Measurements from ENCODE around the gene ISG20L2.

The ISG20L2 gene

DNA sequence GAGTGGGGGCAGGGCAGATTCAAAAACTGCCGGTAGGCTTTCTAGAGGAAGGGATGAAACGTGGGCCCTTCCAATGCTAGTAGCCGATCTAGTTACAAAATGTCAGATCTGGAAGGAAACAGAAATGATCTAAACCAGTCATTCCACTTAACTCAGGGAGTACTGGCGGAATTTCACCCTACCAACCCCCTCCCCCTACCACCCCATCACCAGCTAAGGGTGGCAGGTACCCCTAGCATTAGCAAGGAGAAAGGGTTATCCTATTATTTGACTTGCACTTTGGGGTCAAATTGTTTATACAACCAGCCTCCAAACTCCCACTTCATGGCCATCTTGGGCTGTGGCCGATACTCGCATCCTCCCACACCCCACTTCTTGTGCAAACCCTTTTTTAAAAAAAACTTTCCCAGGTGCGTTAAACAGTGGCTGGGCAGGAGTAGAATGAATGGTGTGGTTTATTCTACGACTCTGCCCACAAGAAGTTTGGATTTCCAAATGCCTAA, 13.0 kb upstream of the ISG20L2 start:
- no peak for DNase-seq
- H3K27me3 ChIP-seq (replicated peaks; ENCODE audit: control insufficient read depth, insufficient read depth, low read length, poor library complexity, severe bottlenecking): no peaks in the 10 kb centered on the region
- no peaks in the 10 kb centered on the region for H3K9me3 ChIP-seq (ENCODE audit: control insufficient read depth, low read length)
- H3K4me3 ChIP-seq (ENCODE audit: insufficient read depth, low read depth, low read length, poor library complexity, severe bottlenecking): peak overlapping the region; percentile 33
- peaks cover 45% of the 10 kb centered on the region for H3K36me3 ChIP-seq (ENCODE audit: control insufficient read depth, insufficient read depth, low read length)
- peak overlapping the region; percentile 74 for H3K27ac ChIP-seq (ENCODE audit: insufficient read depth, low read length, poor library complexity, severe bottlenecking)
- H3K4me1 ChIP-seq (ENCODE audit: control insufficient read depth, insufficient read depth, low read length, poor library complexity, severe bottlenecking): peaks cover 21% of the 10 kb centered on the region

DNA sequence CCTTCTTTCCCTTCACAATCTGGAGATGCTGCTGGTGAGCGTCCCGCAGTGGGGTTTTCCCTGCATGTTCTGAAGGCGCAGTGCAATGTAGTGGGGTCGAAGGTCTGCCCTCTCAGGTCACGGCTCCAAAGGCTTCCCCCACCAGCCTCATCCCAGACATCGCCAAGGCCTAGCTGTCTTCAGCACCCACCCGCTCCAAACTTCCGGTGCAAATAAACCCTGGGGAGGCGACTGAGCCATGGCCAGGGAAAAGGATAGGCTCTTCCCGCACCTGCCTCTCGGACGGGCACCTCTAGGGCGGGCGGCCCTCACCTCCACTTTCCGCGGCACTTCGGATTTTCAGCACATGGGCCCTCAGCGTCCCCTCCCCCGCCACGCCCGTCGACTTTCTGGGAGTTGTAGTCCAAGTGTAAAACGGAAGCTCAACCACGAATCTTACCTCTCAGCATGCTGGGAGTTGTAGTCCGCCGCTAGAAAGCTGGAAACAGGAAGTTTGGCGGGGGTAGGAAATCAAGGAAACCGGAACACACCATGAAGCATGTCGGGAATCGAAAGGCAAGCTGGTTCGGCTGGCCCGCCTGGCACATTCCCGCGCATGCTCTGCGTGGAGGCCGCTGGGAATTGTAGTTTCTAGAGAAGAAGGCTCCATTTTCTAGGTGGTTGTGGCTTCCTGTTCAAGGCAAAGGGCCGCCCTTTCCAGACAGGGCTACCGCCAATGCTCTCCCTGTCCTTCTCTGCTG, 12.3 kb upstream of the ISG20L2 start, which contains the start of gene MRPL24:
Gene MRPL24, minus strand, starts transcription at position 348 of the 740 bp plus-strand sequence. CDS start 2,384 bp downstream, outside the sequence.
- Histone ChIP-seq H3K36me3 (ENCODE audit: control insufficient read depth, insufficient read depth, low read length) (peaks cover 47% of the 10 kb centered on the region), H3K4me3 (ENCODE audit: insufficient read depth, low read depth, low read length, poor library complexity, severe bottlenecking) (peak within 1 kb of the TSS; percentile 58), H3K27ac (ENCODE audit: insufficient read depth, low read length, poor library complexity, severe bottlenecking) (peak within 1 kb of the TSS; percentile 74), H3K9me3 (ENCODE audit: control insufficient read depth, low read length) (no peaks in the 10 kb centered on the region), H3K4me1 (ENCODE audit: control insufficient read depth, insufficient read depth, low read length, poor library complexity, severe bottlenecking) (peaks cover 17% of the 10 kb centered on the region), H3K27me3 (replicated peaks; ENCODE audit: control insufficient read depth, insufficient read depth, low read length, poor library complexity, severe bottlenecking) (no peaks in the 10 kb centered on the region)
- DNase-seq: peak; percentile 96 to 97 (median 96)

DNA sequence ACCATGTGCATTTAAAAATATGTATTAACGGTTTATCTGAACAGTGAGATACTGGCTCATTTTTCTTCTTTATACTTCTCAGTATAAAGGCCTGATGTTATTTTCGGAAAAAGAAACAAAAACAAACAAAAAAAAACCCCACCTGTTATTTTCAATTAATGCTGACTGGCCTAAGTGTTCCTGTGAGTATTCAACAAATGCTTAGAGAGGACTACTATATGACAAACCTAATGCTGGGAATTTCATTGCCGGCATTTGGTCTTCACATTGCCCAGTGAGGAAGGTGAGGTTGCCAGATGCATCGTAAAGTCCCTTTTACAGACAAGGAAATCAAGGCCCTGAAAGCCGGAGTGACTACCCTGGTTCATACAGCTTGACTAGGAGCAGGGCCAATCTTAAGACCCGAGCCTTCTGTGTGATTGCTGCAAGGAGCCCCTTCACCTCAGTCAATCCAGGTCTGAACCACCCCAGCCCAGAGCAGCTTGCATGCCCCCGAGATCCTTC, 11.7 kb upstream of the ISG20L2 start:
- Histone ChIP-seq H3K4me3 (ENCODE audit: insufficient read depth, low read depth, low read length, poor library complexity, severe bottlenecking) (peak overlapping the region; percentile 58), H3K4me1 (ENCODE audit: control insufficient read depth, insufficient read depth, low read length, poor library complexity, severe bottlenecking) (peaks cover 14% of the 10 kb centered on the region), H3K27me3 (replicated peaks; ENCODE audit: control insufficient read depth, insufficient read depth, low read length, poor library complexity, severe bottlenecking) (no peaks in the 10 kb centered on the region), H3K36me3 (ENCODE audit: control insufficient read depth, insufficient read depth, low read length) (peaks cover 45% of the 10 kb centered on the region), H3K27ac (ENCODE audit: insufficient read depth, low read length, poor library complexity, severe bottlenecking) (peak overlapping the region; percentile 74), H3K9me3 (ENCODE audit: control insufficient read depth, low read length) (no peaks in the 10 kb centered on the region)
- DNase-seq: no peak

DNA sequence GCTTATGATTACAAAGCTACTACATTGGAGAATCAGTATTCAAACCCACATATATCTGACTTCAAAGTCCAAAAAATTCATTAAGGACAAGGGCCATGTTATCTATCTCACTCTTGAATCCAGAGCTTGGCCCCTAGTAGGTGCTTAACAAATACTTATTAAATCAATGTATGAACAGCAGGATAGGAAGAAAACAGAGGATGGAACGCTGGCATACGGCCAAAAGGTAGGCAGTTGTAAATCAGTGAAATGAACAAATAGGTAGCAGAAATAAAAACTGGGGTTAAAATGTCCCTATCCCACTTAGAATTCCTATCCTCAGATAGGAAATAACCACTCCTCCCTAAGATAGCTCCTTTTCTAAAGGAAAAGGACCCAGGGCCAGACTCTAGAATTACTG, 10.3 kb upstream of the ISG20L2 start:
- no peak for DNase-seq
- H3K27me3 ChIP-seq (replicated peaks; ENCODE audit: control insufficient read depth, insufficient read depth, low read length, poor library complexity, severe bottlenecking): no peaks in the 10 kb centered on the region
- peaks cover 14% of the 10 kb centered on the region for H3K4me1 ChIP-seq (ENCODE audit: control insufficient read depth, insufficient read depth, low read length, poor library complexity, severe bottlenecking)
- no peak overlapping the region for H3K27ac ChIP-seq (ENCODE audit: insufficient read depth, low read length, poor library complexity, severe bottlenecking)
- no peak overlapping the region for H3K4me3 ChIP-seq (ENCODE audit: insufficient read depth, low read depth, low read length, poor library complexity, severe bottlenecking)
- no peaks in the 10 kb centered on the region for H3K9me3 ChIP-seq (ENCODE audit: control insufficient read depth, low read length)
- H3K36me3 ChIP-seq (ENCODE audit: control insufficient read depth, insufficient read depth, low read length): peaks cover 33% of the 10 kb centered on the region

DNA sequence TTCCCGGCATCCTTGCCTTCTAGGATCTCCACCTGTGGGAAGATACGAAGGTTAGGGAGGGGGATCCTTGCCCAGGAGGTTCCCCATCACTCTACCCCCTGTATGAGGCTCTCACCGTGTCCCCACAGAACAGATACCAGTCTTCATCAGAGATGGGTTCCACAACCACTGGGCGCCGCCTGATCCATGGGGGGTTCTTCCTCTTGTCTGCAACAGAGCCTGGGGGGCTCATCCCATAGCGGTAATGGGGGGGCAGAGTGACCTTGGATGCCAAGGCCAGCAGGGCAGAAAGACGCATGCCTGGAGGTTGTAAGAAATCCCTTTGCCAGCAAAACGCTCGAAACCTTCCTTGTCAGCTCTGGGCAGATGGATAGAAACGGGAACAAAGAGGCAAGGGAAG, 9.8 kb upstream of the ISG20L2 start:
- H3K27ac ChIP-seq (ENCODE audit: insufficient read depth, low read length, poor library complexity, severe bottlenecking): no peak overlapping the region
- no peak overlapping the region for H3K4me3 ChIP-seq (ENCODE audit: insufficient read depth, low read depth, low read length, poor library complexity, severe bottlenecking)
- peaks cover 28% of the 10 kb centered on the region for H3K36me3 ChIP-seq (ENCODE audit: control insufficient read depth, insufficient read depth, low read length)
- H3K9me3 ChIP-seq (ENCODE audit: control insufficient read depth, low read length): no peaks in the 10 kb centered on the region
- DNase-seq: no peak
- no peaks in the 10 kb centered on the region for H3K27me3 ChIP-seq (replicated peaks; ENCODE audit: control insufficient read depth, insufficient read depth, low read length, poor library complexity, severe bottlenecking)
- H3K4me1 ChIP-seq (ENCODE audit: control insufficient read depth, insufficient read depth, low read length, poor library complexity, severe bottlenecking): peaks cover 14% of the 10 kb centered on the region

DNA sequence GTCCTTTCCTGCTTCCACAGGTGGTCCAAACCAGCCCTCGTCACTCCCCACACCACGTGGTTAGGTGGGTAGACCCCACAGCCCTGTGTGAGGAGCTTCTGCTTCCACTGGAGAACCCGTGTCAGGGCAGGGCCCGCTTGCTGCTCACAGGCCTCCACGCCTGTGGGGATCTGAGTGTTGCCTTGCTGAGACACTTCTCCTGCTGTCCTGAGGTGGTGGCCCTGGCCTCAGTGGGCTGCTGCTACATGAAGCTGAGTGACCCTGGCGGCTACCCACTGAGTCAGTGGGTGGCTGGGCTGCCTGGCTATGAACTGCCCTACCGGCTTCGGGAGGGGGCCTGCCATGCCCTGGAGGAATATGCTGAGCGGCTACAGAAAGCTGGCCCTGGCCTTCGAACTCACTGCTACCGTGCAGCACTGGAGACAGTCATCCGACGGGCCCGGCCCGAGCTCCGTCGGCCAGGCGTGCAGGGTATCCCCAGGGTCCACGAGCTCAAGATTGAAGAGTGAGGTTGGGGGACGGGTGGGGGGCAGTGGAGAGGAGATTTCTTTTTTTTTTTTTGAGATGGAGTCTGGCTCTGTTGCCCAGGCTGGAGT, 5.5 kb upstream of the ISG20L2 start:
- Histone ChIP-seq H3K27me3 (replicated peaks; ENCODE audit: control insufficient read depth, insufficient read depth, low read length, poor library complexity, severe bottlenecking) (no peaks in the 10 kb centered on the region), H3K4me3 (ENCODE audit: insufficient read depth, low read depth, low read length, poor library complexity, severe bottlenecking) (no peak overlapping the region), H3K27ac (ENCODE audit: insufficient read depth, low read length, poor library complexity, severe bottlenecking) (no peak overlapping the region), H3K4me1 (ENCODE audit: control insufficient read depth, insufficient read depth, low read length, poor library complexity, severe bottlenecking) (no peaks in the 10 kb centered on the region), H3K36me3 (ENCODE audit: control insufficient read depth, insufficient read depth, low read length) (peaks cover 19% of the 10 kb centered on the region), H3K9me3 (ENCODE audit: control insufficient read depth, low read length) (no peaks in the 10 kb centered on the region)
- no peak for DNase-seq

DNA sequence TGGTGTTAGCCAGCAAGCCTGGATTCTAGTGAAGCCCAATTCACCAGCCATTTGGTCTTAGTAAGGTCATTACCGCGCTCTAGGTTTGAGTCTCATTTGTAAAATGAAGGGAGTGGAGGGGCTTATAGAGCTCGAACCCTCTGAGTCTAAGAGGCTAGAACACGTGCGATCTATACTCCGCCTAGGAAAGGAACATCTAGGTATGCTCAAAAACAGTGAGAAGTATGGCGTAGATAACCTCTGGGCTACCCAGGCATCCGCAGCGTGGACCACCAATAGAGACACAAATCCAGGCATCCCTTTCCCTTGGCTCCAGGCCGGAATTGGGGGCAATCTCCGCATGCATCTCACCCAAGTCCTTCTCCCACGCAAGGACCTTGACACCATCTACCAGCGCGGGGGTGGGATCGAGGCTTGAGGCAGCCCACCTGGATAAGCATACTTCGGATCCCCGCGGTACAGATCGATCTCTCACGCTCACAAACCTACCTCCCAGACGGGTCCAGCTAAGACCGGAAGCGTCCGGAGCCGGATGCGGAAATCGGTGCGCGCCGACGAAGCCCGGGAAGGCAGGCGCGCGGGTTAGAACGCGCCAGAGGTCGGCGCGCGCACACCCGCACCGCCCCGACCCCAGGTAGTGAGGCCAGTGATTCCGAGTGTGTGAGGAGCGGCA, 504 bp downstream of the ISG20L2 start, which contains the start of gene METTL25B:
Gene METTL25B, plus strand, starts transcription at position 544 of the 673 bp plus-strand sequence. CDS start 636 bp downstream, outside the sequence.
- Histone ChIP-seq H3K9me3 (ENCODE audit: control insufficient read depth, low read length) (no peaks in the 10 kb centered on the region), H3K27me3 (replicated peaks; ENCODE audit: control insufficient read depth, insufficient read depth, low read length, poor library complexity, severe bottlenecking) (no peaks in the 10 kb centered on the region), H3K27ac (ENCODE audit: insufficient read depth, low read length, poor library complexity, severe bottlenecking) (peak within 1 kb of the TSS; percentile 96), H3K4me3 (ENCODE audit: insufficient read depth, low read depth, low read length, poor library complexity, severe bottlenecking) (peak within 1 kb of the TSS; percentile 90), H3K4me1 (ENCODE audit: control insufficient read depth, insufficient read depth, low read length, poor library complexity, severe bottlenecking) (peaks cover 37% of the 10 kb centered on the region), H3K36me3 (ENCODE audit: control insufficient read depth, insufficient read depth, low read length) (peaks cover 19% of the 10 kb centered on the region)
- DNase-seq: peak in 2 of 3 donors; percentile 51 to 67

DNA sequence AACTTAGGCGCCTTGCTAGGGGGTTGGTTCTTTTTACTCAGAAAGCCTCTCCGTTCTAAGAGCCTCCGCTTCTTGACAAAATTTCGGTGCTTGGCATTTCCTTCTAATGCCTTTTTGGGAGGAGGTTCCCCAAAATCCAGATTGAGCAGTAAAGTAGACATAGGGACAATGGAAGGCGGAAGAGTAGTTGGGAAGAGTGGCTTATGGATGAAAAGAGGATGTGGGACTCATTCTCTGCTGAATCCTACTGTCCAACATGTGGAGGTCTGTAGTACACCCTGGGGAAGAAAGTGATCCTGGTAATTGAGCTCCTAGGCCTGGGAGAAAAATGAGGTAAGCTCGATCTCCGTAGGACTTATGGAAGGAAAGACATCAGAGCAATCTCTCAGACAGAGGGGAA, 1.1 kb downstream of the ISG20L2 start:
- Histone ChIP-seq H3K36me3 (ENCODE audit: control insufficient read depth, insufficient read depth, low read length) (peaks cover 22% of the 10 kb centered on the region), H3K4me1 (ENCODE audit: control insufficient read depth, insufficient read depth, low read length, poor library complexity, severe bottlenecking) (peaks cover 37% of the 10 kb centered on the region), H3K27me3 (replicated peaks; ENCODE audit: control insufficient read depth, insufficient read depth, low read length, poor library complexity, severe bottlenecking) (no peaks in the 10 kb centered on the region), H3K27ac (ENCODE audit: insufficient read depth, low read length, poor library complexity, severe bottlenecking) (peak overlapping the region; percentile 96), H3K4me3 (ENCODE audit: insufficient read depth, low read depth, low read length, poor library complexity, severe bottlenecking) (peak overlapping the region; percentile 90), H3K9me3 (ENCODE audit: control insufficient read depth, low read length) (no peaks in the 10 kb centered on the region)
- no peak for DNase-seq

DNA sequence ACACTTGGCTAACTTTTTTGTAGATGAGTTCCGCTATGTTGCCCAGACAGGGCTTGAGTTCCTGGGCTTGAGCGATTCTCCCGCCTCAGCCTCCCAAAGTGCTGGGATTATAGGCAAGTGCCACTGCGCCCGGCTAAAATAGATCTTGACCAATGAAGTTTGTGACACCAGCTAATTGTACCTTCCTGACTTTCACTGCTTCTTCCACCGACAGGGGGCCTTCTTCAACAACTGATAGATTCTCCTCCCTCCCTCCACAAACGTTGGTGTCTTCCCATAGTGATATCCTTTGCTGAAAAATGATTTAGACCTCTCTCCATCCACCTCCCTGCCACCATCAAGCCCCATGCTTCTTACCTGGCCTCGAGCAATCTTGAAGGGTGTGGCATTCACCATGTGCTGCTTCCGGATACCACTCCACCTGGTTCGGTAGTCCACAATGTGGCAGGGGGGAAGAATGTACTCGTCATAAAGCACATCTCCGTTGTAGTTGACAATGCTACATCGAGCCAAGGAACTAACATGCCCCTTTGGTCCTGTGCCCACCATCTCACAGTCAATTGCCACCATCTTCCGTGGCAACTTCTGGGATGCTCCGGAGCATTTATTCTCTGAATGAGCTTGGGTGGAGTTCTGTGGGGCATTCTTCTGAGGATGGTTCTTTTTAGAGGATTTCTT, 1.9 kb downstream of the ISG20L2 start:
- H3K27ac ChIP-seq (ENCODE audit: insufficient read depth, low read length, poor library complexity, severe bottlenecking): peak overlapping the region; percentile 96
- peaks cover 26% of the 10 kb centered on the region for H3K36me3 ChIP-seq (ENCODE audit: control insufficient read depth, insufficient read depth, low read length)
- no peak for DNase-seq
- H3K9me3 ChIP-seq (ENCODE audit: control insufficient read depth, low read length): no peaks in the 10 kb centered on the region
- H3K4me1 ChIP-seq (ENCODE audit: control insufficient read depth, insufficient read depth, low read length, poor library complexity, severe bottlenecking): peaks cover 37% of the 10 kb centered on the region
- H3K4me3 ChIP-seq (ENCODE audit: insufficient read depth, low read depth, low read length, poor library complexity, severe bottlenecking): peak overlapping the region; percentile 90
- H3K27me3 ChIP-seq (replicated peaks; ENCODE audit: control insufficient read depth, insufficient read depth, low read length, poor library complexity, severe bottlenecking): no peaks in the 10 kb centered on the region

Measured in effector memory CD4-positive, alpha-beta T cell (primary cell).